ENCODE data around the gene HTRA1. TPM values are rescaled to one million over a fixed set of nuclear protein-coding genes. Genes with fewer than 3 reads are reported as not detected.

Gene HTRA1
- total RNA-seq, 3 donors from 2014 or later = 11.0 to 122 (median 28.9) TPM

- intact Hi-C loops (cut with DNase I, micrococcal nuclease) = no loop called here
- DNase-seq = no peak
- Histone ChIP-seq H3K4me3 (no peak overlapping the region), H3K36me3 (ENCODE audit: low read depth) (no peaks in the 10 kb centered on the region), H3K9me3 (no peaks in the 10 kb centered on the region), H3K4me1 (ENCODE audit: low read depth) (no peaks in the 10 kb centered on the region)
- no peak for ATAC-seq
- TF ChIP-seq CTCF (IDR thresholded peaks at IDR 0.05) = no peak
These were observed 40.7 kb upstream of the HTRA1 start for GRCh38 chr10:122420624-122421007.

DNA sequence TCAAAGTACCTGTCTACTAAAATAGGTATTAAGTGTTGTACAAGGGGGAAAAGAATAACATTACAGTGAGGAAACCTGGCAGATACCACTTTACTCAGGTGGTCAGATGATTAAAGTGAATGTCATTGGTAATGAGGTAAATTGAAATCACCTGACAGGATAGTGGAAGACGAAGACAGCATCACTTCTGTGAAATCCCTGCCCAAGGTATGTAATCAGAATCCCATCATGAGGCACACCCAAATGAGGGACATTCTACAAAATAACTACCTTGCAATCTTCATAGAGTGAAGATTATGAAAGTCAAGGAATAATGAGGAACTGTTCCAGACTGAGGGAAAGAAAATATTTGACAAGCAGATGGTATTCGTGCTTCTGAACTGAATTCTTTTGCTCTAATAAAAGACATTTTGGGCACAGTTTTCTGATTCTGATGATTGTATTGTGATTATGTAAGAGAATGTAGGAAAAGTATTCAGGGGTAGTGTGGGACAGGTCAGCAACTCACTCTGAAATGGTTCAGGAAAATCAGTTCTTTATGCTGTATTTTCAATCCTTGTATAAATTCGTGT, 40.2 kb upstream of the HTRA1 start:
- H3K9me3 ChIP-seq = no peaks in the 10 kb centered on the region
- intact Hi-C loops (cut with DNase I, micrococcal nuclease) = no loop called here
- H3K4me3 ChIP-seq = no peak overlapping the region
- no peak for DNase-seq
- no peak for TF ChIP-seq CTCF (IDR thresholded peaks at IDR 0.05)
- no peaks in the 10 kb centered on the region for H3K36me3 ChIP-seq (ENCODE audit: low read depth)
- H3K4me1 ChIP-seq (ENCODE audit: low read depth) = no peaks in the 10 kb centered on the region
- no peak for ATAC-seq

DNA sequence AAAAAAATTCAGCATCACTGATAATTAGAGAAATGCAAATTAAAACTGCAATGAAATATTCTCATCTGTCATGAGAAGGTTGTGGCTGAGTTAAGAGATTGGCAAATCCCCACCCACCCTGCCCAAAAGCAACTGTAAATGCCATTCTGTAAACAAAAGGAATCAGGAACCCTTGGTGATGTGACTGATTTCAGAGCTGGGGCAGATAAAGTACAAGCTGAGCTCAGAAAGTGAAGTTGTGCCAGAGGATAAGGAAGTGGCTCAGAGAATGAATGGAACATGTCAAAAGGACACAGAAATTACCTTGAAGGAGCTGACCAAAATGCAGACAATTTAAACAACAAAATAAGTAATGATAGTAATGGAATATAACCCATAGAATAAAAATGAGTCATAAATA, 39.6 kb upstream of the HTRA1 start:
- no peak for TF ChIP-seq CTCF (IDR thresholded peaks at IDR 0.05)

DNA sequence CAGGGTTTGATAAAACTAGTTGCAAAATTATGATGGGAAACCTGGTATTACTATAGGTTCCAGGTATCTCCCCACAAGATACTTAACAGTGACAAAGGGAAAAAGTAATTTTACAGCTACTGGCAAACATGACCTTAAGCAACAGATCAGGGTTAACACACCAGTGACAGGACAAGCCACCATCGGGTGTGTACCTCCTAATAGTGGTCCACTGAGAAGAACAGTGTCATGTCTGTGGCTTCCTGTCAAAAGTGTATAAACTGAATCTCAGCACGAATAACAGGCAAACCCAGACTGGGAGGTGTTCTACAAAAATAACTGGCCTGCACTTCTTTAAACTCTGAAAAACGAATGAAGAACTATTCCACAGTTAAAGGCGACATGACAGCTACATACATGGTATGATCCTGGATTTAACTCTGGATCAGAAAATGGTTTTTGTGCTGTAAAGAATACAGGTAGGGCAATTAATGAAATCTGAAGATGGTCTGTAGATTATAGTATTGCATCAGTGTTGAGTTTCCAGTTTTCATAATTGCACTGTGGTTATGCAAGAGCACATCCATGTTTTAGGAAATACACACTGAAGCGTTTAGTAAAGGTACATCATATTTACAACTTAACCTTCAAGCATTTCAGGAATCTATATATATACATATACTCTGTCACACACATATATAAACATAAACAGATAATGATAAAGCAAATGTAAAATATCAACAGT, 38.9 kb upstream of the HTRA1 start:
- H3K4me3 ChIP-seq = no peak overlapping the region
- intact Hi-C loops (cut with DNase I, micrococcal nuclease) = no loop called here
- H3K36me3 ChIP-seq (ENCODE audit: low read depth) = no peaks in the 10 kb centered on the region
- H3K4me1 ChIP-seq (ENCODE audit: low read depth) = no peaks in the 10 kb centered on the region
- ATAC-seq = peak; percentile 67
- peak in 1 of 3 donors; percentile 10 for DNase-seq
- no peaks in the 10 kb centered on the region for H3K9me3 ChIP-seq
- no peak for TF ChIP-seq CTCF (IDR thresholded peaks at IDR 0.05)

More for the DNA sequence above, 39.6 kb upstream of the HTRA1 start:
- DNase-seq (no peak), ATAC-seq (no peak)
- no peaks in the 10 kb centered on the region for H3K9me3 ChIP-seq
- intact Hi-C loops (cut with DNase I, micrococcal nuclease) = no loop called here
- no peaks in the 10 kb centered on the region for H3K4me1 ChIP-seq (ENCODE audit: low read depth)
- no peaks in the 10 kb centered on the region for H3K36me3 ChIP-seq (ENCODE audit: low read depth)
- H3K4me3 ChIP-seq = no peak overlapping the region

- no peaks in the 10 kb centered on the region for H3K4me1 ChIP-seq (ENCODE audit: low read depth)
- H3K4me3 ChIP-seq = no peak overlapping the region
- intact Hi-C loops (cut with DNase I, micrococcal nuclease) = no loop called here
- no peaks in the 10 kb centered on the region for H3K36me3 ChIP-seq (ENCODE audit: low read depth)
- ATAC-seq = no peak
- no peak for DNase-seq
- H3K9me3 ChIP-seq = no peaks in the 10 kb centered on the region
- TF ChIP-seq CTCF (IDR thresholded peaks at IDR 0.05) = no peak
These were observed 37.3 kb upstream of the HTRA1 start for GRCh38 chr10:122424059-122424458.

Data from mucosa of descending colon (tissue), 3 donors.